WERI-Rb-1 (cell line): ENCODE measurements around the gene CD59.

ENCODE experiments used
- DNase-seq: peaks from one replicate; pipeline ENCODE4 v3.0.0-alpha.2; 2020
- H3K27ac ChIP-seq: fragments of 250-450 bp; sonication (Bioruptor Pico); 2 replicates; pipeline ENCODE4 v1.5.1; 2020; ENCODE audit warnings: mild to moderate bottlenecking, moderate library complexity
- H3K27me3 ChIP-seq: fragments of 250-450 bp; sonication (Bioruptor Pico); 2 replicates; pipeline ENCODE4 v1.5.1; 2021; ENCODE audit warnings: mild to moderate bottlenecking, low read depth, moderate library complexity; ENCODE audit not compliant: insufficient read depth, severe bottlenecking
- H3K36me3 ChIP-seq: fragments of 250-450 bp; sonication (Bioruptor Pico); 2 replicates; pipeline ENCODE4 v1.5.1; 2020; ENCODE audit warnings: mild to moderate bottlenecking, moderate library complexity
- H3K4me3 ChIP-seq: 2 replicates; pipeline ENCODE4 v1.5.1; 2011; ENCODE audit warnings: low read depth, mild to moderate bottlenecking, control low read depth, low read length
- H3K9me3 ChIP-seq: fragments of 250-450 bp; sonication (Bioruptor Pico); 2 replicates; pipeline ENCODE4 v1.5.1; 2021; ENCODE audit warnings: mild to moderate bottlenecking, moderate library complexity; ENCODE audit not compliant: severe bottlenecking
- TF ChIP-seq, protein P1 (sequence below): IDR thresholded peaks from 2 replicates; pipeline ENCODE4 v1.5.1; 2011; ENCODE audit warnings: low read depth, mild to moderate bottlenecking, control low read depth, inconsistent platforms, low read length

The CD59 gene

DNA sequence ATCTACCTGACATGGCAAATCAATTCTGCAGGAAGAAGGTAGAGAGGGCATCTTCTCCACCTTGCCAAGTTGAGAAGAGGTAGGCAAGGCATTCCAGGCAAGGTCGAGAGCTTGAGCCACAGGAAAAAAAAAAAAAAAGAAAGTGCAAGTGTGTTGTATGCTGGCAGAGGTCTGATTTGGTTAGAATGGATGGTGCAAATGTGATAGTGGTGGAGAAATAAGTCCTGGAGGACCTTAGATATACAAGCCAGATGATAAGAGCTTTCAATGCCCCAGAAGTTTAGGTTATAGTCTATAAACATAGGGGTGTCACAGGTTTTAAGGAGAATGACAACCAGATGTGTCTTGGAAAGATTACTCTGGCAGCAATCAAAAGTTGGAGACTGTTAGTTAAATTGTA lies 36.6 kb upstream of the CD59 start:
- no peaks in the 10 kb centered on the region for H3K27me3 ChIP-seq
- TF ChIP-seq, protein P1, sequence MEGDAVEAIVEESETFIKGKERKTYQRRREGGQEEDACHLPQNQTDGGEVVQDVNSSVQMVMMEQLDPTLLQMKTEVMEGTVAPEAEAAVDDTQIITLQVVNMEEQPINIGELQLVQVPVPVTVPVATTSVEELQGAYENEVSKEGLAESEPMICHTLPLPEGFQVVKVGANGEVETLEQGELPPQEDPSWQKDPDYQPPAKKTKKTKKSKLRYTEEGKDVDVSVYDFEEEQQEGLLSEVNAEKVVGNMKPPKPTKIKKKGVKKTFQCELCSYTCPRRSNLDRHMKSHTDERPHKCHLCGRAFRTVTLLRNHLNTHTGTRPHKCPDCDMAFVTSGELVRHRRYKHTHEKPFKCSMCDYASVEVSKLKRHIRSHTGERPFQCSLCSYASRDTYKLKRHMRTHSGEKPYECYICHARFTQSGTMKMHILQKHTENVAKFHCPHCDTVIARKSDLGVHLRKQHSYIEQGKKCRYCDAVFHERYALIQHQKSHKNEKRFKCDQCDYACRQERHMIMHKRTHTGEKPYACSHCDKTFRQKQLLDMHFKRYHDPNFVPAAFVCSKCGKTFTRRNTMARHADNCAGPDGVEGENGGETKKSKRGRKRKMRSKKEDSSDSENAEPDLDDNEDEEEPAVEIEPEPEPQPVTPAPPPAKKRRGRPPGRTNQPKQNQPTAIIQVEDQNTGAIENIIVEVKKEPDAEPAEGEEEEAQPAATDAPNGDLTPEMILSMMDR = no peak
- peaks cover 18% of the 10 kb centered on the region for H3K36me3 ChIP-seq
- no peak overlapping the region for H3K4me3 ChIP-seq
- no peaks in the 10 kb centered on the region for H3K9me3 ChIP-seq
- no peak for DNase-seq
- no peak overlapping the region for H3K27ac ChIP-seq

DNA sequence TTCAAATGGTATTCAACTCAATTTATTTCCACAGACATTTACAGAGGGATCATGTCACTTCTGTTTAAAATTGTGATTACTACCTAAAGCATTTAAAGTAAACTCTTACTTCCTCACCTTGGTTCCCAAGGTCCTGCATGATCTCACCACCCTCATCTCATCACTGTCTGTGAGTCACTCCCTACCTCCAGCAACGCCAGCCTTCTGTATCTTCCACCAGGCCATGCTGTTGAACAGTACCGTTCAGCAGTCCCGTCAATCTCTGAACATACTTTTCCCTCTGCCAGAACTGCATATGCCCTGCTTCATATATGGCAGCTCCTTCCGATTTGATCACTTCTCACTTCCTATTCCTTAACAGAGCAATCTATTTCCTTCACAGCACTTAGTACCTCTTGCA lies 36.1 kb upstream of the CD59 start:
- Histone ChIP-seq H3K27ac (no peak overlapping the region), H3K9me3 (no peaks in the 10 kb centered on the region), H3K36me3 (peaks cover 24% of the 10 kb centered on the region), H3K27me3 (no peaks in the 10 kb centered on the region), H3K4me3 (no peak overlapping the region)
- TF ChIP-seq, protein P1 = no peak
- DNase-seq = no peak

DNA sequence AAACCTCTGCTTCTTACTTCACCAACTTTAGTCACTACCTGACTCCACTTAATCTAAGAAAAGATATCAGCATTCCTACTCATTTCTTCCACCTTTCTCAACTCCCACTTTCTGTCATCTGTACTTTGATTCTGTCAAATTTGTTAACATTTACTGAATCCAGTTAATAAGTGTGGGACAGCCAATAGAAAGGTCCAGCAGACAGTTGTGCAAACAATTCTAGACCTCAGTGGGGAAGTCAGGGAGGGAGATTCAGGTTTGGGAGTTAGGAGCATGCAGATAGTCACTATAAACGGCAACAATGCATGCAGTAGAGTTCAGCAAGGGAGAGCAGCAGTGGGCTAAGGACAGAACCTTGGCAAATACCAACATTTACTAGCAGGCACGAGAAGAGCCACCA lies 34.0 kb upstream of the CD59 start:
- Histone ChIP-seq H3K27me3 (no peaks in the 10 kb centered on the region), H3K36me3 (peaks cover 24% of the 10 kb centered on the region), H3K27ac (no peak overlapping the region), H3K9me3 (no peaks in the 10 kb centered on the region), H3K4me3 (no peak overlapping the region)
- DNase-seq = no peak
- TF ChIP-seq, protein P1 = no peak

DNA sequence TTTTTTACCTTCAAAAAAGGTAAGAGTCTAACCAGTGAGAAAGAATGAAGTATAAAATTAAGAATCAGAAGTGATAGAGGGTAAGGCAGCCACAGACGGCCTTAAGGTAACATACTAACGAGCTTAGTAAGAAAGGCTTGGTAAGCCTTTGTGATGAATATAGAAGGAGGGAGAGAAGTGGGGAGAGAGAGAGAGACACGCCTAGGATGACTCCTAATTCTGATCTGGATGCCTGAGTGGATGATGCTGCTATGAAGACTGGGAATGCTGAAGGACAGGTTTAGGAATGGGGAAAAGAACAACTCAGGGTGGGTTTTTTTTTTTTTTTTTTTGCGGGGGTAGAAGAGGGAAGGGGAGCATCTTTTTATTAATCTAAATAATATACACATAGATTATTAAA lies 33.3 kb upstream of the CD59 start:
- no peaks in the 10 kb centered on the region for H3K27me3 ChIP-seq
- H3K9me3 ChIP-seq = no peaks in the 10 kb centered on the region
- TF ChIP-seq, protein P1 = no peak
- no peak for DNase-seq
- no peak overlapping the region for H3K4me3 ChIP-seq
- no peak overlapping the region for H3K27ac ChIP-seq
- peaks cover 29% of the 10 kb centered on the region for H3K36me3 ChIP-seq

DNA sequence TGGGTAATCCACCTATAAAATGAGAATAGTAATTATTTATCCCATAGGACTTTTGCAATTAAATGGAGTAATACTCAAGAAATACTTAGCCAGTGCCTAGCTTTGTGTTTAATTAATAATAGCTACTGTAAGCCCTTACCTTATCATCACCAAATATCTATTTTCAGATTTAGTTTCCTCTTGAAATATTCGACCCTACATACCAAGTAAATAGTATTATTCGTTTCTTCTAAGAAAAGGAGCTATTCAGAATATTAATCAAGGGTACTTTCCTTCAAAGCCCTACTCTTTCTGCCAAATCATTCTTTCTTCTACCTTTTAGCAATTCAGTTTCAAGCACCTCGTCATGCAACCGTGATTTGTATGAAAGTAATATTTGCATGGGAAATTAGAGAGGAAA lies 31.4 kb upstream of the CD59 start:
- Histone ChIP-seq H3K27me3 (no peaks in the 10 kb centered on the region), H3K4me3 (no peak overlapping the region), H3K27ac (no peak overlapping the region), H3K9me3 (no peaks in the 10 kb centered on the region), H3K36me3 (peaks cover 41% of the 10 kb centered on the region)
- no peak for DNase-seq
- TF ChIP-seq, protein P1 = no peak

DNA sequence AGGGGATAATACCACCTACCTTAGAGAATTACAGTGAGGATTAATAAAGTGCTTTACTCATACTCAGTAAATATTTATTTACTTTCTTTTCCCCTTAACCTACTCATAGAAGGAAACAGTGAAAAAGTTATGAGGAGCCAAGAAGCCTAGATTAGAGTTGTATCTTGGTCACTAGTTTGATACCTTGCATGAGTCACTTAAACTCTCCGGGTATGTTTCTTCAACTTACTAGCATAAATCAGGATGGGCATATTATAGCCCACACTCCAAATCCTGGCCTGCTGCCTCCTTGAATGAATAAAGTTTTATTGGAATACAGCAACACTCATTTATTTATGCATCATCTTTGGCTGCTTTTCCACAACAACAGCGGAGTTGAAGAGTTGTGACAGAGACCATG lies 29.9 kb upstream of the CD59 start:
- Histone ChIP-seq H3K9me3 (no peaks in the 10 kb centered on the region), H3K36me3 (peaks cover 41% of the 10 kb centered on the region), H3K4me3 (no peak overlapping the region), H3K27ac (no peak overlapping the region), H3K27me3 (no peaks in the 10 kb centered on the region)
- TF ChIP-seq, protein P1 = no peak
- no peak for DNase-seq
